ENCODE measurements around the gene BPIFB1.

BPIFB1 gene

DNA sequence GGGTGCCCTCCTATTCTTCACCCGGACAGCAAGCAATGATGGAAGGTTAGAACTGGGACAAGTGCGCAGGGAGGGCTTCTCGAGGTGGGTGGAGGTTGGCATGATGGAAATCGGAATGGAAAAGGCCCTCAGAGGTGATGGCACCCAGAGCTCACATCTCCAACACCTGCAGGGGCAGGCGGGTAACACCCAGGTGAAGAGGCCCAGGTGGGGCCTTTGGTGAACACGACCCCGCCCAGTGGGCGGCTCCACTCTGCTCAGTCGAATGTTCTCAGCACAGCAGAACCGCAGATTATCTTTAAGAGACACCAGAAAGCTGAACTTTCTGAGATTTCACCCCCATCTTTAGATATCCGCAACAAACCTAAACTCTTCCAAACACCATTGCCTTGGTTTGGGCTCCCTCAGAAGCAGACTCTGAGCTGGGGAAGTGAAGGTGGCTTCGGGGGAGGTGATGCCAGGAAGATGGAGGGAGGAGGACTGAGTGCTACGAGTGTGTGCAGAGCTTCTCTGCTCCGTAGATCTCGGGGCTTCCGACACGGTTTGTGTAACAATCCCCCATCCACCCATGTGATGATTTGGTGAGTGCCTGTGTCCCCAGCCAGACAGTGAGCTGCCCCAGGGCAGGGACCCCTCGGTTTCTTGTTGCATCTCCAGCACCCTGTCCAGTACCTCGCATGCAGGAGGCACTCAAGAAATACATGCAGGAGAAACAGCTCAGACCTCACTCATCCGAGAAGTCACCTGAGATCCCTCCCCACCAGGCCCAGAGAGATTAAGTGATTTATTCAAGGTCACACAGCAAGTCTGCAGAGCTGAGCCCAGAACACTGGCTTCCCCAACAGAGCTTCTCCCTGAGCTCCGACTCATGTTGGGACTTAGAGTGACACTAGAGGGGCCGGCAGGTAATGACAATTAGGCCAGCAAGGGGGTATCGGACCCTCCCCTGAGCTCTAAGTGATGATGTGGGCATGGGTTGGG lies 45.4 kb downstream of the BPIFB1 start:
- no peak for DNase-seq

DNA sequence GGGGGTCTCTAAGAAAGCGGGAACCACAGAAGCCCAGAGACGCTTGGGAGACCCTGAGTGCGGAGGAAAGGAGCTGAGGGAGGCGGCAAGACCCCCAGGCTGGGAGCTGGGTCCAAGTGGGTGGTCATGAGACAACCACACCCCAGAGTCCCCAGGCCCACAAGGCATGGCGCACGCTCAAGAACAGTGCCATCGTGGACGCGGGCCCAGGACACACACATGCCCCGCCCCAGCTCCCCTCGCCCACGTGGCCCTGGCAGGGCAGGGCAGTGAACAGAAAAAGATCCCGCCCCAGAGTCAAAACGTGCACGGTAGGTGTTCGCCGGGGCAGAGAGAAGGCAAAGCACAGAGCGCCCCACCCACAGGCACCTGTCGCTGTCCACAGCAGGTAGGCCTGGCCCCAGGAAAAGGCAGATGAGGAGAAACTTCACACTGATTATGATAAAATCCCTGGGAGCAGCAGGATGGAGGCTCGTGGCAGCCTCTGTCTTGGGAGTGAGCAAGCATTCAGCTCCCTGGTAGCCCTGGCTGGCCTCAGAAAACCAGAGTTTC lies 50.0 kb downstream of the BPIFB1 start:
- DNase-seq, result no peak

DNA sequence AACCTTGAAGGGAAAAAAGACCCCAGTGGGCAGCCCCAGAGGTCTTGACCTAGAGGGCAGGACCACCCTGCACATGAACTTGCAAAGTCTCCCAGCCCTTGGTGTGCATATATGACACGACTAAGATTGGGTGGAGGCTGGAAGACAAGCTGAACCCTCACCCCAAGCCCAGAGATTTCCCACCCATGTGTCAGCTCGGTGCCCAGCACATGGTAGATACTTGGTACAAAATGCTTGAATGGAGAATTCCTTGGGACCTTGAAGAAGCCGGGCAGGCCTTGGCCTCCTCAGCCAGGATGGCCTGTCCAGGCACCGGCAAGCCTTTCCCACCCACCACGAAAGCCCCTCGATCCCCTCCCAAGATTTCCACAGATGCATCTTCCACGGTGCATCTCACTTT lies 50.6 kb downstream of the BPIFB1 start:
- no peak for DNase-seq

DNA sequence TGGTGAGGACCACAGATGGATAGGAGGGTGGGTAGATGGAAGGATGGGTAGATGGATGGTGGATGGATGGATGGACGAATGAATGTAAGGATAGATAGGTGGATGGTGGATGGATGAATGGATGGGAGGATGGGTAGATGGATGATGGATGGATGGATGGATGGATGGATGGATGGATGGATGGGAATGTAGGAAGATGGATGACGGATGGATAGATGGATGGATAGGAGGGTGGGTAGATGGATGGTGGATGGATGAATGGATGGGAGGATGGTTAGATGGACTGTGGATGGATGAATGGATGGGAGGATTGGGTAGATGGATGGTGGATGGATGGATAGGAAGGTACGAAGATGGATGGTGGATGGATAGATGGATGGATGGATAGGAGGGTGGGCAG lies 51.1 kb downstream of the BPIFB1 start:
- no peak for DNase-seq

DNA sequence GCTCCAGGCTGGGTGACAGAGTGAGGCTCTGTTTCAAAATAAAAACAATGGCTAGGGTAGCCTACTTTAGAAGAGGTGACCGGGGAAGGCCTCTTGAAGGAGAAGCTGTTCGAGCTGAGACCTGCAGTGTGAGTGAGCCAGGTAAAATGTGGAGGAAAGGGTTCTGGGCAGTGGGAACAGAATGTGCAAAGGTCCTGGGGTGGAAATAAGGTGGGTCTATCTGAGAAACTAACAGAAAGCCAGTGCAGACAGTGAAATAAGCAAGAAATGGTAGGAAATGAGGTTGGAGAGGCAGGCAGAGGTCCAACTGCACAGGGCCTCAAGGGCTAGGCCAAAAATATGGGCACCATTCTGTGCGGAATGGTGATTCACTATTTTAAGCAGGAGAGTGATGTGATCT lies 53.4 kb downstream of the BPIFB1 start:
- DNase-seq, result no peak

DNA sequence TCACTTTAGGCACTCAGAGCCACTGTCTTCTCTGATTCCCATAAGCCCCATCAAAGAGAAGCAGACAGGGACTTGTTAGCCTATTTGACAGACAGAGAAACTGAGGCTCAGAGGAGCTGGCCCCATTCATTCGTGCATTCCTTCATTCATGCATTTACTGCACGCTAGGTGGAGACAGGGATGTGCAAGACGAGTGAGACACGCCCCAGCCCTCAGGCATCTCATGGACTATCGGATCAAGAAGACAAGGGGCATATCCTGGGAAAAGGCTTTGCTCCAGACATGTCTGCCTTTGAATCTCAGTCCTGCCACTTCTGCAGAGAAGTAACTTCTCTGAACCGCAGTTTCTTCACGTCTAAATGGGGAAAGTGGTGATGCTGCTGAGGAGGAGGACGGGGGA lies 54.1 kb downstream of the BPIFB1 start:
- DNase-seq, result no peak

DNA sequence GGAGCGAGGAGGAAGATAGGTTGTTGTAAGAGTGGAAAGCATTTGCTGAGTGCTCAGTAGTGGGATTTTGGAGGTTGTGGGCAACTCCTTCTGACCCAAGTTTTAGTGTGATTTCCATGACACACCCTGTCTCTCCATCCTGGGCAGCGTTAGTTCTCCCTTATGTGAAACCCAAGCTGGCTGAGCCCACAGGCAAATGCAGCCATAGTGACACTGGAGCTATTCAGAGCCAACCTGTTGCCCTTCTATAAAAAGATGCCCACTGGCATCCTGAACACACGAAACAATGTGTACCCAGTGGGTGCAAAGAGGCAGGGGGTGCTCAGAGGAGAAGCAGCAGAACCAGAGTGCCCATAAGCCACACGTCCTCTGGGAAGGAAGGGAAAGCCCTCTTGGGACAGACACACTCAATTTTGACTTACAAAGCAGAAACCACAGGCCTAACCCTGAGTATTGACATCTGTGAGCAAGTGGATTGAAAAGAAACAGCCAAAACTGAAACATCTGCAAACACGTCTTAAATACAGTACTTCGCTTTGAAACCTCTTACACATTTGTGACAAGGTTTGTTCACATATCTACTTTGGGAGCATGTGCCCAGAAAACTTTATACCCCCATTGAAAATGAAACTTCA lies 54.6 kb downstream of the BPIFB1 start:
- no peak for DNase-seq

DNA sequence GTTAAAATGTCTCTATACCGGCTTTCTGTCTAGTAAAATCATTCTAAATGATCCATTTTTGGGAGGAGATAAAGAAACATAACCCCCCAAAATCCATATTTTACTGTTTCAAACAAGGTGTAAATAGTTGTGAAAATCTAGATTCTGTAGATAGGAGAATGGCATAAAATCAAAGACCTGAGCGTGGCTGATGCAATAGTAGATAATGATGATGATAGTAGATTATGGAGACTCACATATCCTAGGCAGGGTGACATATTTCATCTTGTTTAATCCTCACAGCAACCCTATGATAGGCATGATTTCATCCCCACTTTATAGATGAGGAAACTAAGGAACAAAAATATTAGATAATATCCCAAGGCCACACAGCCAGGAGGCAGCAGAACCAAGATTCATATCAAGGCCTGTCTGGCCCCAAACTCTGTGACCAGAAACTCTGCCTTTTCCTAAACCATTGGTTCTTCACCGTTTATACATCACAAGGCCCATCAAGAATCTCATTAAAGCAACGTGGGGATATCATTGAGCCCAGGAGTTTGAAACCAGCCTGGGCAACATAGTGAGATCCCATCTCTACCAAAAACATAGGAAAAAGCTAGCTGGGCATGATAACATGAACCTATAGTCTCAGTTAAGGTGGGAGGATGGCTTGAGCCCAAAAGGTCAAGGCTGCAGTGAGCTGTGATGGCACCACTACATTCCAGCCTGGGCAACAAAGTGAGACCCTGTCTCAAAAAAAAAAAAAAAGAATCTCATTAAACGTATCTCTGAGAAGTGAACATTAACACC lies 55.6 kb downstream of the BPIFB1 start:
- DNase-seq, result no peak

DNA sequence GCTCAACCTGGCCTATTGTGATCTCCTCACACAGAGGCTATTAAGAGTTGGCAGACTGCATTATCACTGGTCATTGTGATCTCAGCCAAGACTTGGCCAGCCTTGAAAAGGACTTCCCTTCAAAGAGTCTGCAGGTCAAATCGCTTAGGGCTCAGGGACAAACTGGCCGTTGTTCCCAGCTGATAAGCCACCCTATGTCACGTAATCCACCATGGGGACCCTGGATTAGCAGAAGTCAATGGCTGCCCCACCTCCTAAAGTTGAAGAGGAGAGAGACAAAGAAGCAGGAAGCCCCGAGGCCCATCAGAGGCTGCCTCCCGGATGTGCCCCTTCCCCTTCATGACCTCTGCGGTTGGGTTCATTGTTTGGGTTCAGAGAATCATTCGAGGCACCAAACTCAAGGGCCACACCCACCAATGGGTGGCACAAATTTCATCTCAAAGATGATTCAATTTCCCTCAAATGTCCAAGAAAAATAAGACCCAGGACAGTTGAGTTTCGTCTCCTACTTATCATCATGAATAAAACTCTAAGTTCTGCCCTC lies 56.6 kb downstream of the BPIFB1 start:
- DNase-seq, result no peak

DNA sequence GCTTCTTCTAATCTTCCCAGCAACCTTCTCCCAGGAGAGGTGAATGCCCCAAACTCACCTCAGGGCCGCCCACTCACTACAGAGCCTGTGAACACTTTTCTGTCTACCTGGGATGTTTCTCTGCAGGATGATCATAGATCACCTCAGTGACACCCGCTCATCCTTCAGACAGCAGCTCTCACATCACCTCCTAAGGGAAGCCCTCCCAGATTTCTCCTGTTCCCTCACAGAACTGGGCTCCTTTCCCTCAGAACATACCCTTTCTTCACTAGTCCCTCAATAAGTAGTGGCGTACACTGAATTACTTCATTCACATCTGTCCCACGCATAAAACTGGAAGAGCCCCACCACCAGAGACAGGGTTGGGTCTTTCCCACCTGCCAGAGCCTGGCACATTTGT lies 60.5 kb downstream of the BPIFB1 start:
- DNase-seq, result no peak

DNA sequence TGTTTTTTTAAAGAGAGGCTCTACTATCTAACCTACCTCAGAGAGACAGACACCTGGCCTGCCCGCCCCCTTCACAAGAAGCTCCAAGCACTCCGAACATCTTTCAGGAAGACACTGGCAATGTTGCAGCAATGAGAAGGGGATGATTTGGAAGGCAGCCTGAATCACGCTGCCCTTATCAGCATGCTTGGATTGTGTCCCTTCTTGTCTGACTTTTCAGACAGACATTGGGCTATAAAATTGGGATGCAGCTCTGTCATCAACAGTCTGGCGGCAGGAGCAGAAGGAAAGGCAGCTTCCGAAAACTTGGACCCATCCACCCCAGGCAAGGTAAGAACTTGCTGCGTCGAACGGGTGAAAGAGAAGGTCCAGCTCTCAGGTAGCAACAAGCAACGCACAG lies 62.3 kb downstream of the BPIFB1 start:
- DNase-seq, result no peak

DNA sequence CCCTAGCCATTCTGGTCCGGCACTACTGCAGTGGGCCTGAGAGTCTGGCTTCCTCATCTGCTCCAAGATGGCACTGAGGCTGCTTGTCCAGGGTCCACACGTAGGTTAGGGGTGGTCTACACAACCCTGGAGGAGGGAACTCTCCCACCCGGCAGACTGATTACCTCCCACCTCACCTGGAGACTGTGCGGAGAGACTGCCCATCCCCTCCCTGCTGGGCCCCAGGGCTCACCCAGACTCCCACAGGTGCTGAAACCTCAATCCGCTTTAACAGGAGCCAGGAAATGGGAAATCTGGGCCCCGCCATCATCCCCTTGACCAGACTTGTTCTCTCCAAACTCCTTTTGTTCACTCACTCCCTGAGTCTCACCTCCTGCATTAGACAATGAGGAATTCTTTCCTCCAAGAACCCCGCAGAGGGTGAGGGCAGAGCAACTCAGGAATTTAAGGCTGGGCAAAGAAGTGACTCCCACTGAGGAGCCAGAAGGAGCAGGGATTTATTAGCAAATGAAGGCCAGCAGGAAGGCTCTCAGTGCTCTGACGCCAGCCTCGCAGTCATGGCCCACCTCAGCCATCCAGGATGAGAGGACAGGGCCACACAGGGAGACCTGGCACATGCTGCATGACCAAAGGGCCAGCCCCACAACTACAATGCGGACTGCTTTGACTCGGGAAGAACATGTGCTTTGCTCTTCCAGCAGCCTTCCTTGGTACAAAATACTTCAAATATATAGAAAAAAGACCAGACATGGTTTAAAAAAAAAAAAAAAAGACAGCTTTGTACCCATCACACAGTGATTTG lies 65.3 kb downstream of the BPIFB1 start:
- no peak for DNase-seq

DNA sequence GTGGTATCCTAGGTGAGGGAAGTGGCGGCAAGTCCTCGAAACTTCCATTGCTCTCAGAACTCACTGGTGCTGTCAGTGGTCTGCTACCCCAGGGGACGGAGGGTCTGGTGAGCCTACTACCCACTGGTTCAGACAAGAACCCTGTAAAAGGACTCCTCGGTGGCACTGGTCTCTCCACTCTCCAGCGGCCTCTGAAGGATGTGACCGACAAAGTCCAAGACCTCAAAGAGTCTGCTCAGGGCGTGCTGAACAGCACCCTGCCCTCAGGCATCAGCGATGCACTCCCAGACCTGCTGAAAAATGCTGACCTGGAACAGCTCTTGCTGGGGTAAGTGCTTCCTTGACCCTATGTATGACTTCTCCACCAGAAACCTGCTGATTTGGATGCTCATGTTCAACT lies 66.5 kb downstream of the BPIFB1 start:
- no peak for DNase-seq

DNA sequence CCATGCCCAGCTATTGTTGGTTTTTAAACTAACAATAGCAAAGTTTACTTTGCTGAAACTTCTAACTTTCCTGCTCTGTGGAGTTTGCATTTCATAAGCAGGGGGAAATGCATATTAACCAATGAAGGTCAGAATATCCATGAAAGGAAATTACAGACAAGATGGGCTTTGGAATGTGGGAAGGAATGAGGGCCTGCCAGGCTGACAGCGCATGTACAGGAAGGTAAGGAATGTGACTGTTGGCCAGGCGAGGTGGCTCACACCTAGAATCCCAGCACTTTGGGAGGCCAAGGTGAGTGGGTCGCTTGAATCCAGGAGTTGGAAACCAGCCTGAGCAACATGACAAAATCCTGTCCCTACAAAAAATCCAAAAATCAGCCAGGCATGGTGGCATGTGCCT lies 68.7 kb downstream of the BPIFB1 start:
- no peak for DNase-seq

DNA sequence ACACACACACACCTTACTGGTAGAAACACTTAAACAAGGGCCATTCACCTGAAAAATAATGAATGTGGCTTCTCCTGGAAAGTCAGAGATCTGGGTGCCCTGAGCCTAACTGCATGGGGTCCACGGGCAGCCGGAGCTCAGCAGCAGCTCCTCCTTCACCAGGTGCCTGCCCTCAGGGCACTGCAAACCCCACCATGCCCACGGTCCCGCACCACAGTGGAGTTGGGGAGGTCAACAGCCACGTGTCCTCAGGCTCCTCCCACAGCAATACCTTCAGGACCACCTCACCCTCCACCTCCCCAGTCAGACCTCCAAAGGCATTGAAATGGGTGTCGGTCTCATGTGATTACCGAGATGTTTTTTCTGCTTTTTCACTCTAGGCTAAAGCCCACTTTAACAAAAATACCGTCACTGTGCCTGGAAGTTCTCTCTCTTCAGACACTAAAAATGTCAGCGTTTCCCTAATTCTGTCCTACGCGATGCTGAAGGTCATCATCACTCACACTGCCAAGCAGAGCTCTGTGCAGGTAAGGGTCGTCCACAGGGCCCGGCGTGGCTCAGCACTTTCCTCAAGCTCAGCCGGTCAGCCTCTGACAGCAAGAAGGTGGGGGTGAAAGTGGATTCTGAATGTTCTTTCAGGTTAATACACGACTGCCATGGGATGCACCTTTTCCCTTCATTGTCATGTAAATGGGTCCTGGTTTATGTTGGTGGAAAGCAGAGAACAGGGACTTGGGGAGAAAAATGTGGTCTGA lies 69.4 kb downstream of the BPIFB1 start:
- DNase-seq, result no peak

DNA sequence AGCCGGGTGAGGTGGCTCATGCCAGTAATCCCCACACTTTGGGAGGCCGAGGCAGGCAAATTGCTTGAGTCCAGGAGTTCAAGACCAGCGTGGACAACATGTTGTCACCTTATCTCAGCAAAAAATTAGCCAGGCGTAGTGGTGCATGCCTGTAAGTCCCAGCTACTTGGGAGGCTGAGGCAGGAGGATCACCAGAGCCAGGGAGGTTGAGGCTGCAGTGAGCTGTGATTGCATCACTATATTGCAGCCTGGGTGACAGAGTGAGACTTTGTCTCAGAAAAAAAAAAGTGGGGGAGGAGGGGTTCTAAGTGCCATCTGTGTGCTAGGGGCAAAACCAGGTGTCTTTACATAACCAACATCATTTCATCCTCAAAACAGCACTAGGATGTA lies 70.0 kb downstream of the BPIFB1 start:
- no peak for DNase-seq
